ENCODE data around the gene KCND3. TPM values are rescaled to one million over a fixed set of nuclear protein-coding genes. Genes with fewer than 3 reads are reported as not detected.

KCND3 gene
- polyA plus RNA-seq, 1 donor from 2014 or later = 7.8 TPM

DNA sequence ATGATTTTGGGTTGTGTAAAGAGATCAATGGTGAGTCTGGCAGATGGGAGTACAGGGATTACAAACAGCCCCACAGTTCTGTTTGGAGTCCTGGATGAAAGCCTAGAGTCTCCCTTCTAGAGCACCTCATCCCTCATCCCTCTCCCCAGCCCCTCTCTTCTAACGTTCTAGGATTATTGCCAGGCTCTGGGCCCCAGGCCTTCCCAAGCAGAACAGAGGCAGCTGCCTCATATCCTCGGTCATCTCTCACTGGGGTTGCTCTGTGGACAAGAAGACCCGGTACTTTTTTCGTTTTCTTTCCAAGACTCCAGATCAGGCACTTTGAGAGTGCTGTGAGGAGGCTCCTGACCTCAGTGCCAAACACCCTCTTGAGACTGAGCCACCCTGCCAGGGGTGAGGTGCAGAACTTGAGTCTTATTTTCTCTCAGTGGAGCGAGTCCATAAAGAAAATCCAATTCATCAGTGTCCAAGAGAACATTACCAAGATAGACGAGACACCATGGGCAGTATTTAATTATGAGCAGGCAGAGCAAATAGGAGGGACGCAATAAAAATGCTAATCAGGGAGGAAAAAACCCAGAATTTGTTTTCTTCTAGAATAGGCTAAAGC, 17.1 kb upstream of the KCND3 start:
- Histone ChIP-seq H3K36me3 (ENCODE audit: insufficient read depth, low read length) (no peaks in the 10 kb centered on the region), H4K20me1 (ENCODE audit: insufficient read depth) (no peaks in the 10 kb centered on the region), H3K4me3 (ENCODE audit: low read length) (no peak overlapping the region), H3K27me3 (ENCODE audit: insufficient read depth, low read depth, low read length) (no peaks in the 10 kb centered on the region), H3F3A (ENCODE audit: insufficient read depth, low read length, poor library complexity, severe bottlenecking) (no peaks in the 10 kb centered on the region), H3K4me2 (ENCODE audit: low read length) (no peak overlapping the region), H3K9ac (ENCODE audit: low read length) (no peak overlapping the region), H2AFZ (ENCODE audit: low read depth, low read length) (no peak overlapping the region), H3K9me2 (ENCODE audit: insufficient read depth, low read length) (no peaks in the 10 kb centered on the region), H3K27ac (ENCODE audit: low read length) (no peak overlapping the region), H3K9me3 (ENCODE audit: low read length) (no peaks in the 10 kb centered on the region), H3K79me2 (replicated peaks; ENCODE audit: insufficient read depth, low read length) (no peaks in the 10 kb centered on the region)
- TF ChIP-seq, protein P1, sequence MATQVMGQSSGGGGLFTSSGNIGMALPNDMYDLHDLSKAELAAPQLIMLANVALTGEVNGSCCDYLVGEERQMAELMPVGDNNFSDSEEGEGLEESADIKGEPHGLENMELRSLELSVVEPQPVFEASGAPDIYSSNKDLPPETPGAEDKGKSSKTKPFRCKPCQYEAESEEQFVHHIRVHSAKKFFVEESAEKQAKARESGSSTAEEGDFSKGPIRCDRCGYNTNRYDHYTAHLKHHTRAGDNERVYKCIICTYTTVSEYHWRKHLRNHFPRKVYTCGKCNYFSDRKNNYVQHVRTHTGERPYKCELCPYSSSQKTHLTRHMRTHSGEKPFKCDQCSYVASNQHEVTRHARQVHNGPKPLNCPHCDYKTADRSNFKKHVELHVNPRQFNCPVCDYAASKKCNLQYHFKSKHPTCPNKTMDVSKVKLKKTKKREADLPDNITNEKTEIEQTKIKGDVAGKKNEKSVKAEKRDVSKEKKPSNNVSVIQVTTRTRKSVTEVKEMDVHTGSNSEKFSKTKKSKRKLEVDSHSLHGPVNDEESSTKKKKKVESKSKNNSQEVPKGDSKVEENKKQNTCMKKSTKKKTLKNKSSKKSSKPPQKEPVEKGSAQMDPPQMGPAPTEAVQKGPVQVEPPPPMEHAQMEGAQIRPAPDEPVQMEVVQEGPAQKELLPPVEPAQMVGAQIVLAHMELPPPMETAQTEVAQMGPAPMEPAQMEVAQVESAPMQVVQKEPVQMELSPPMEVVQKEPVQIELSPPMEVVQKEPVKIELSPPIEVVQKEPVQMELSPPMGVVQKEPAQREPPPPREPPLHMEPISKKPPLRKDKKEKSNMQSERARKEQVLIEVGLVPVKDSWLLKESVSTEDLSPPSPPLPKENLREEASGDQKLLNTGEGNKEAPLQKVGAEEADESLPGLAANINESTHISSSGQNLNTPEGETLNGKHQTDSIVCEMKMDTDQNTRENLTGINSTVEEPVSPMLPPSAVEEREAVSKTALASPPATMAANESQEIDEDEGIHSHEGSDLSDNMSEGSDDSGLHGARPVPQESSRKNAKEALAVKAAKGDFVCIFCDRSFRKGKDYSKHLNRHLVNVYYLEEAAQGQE (IDR thresholded peaks at IDR 0.05; ENCODE audit: borderline replicate concordance) = no peak
- TF ChIP-seq POLR2AphosphoS5 (IDR thresholded peaks at IDR 0.05) (no peak), TAF1 (IDR thresholded peaks at IDR 0.05; ENCODE audit: low read depth) (no peak), EP300 (conservative IDR thresholded peaks at IDR 0.05; ENCODE audit: poor library complexity, severe bottlenecking) (no peak), MXI1 (conservative IDR thresholded peaks at IDR 0.05; ENCODE audit: poor library complexity, severe bottlenecking) (no peak), EZH2 (IDR thresholded peaks at IDR 0.05; ENCODE audit: borderline replicate concordance, insufficient read depth, low read length, poor library complexity, severe bottlenecking) (no peak)
- TF ChIP-seq, protein P2, sequence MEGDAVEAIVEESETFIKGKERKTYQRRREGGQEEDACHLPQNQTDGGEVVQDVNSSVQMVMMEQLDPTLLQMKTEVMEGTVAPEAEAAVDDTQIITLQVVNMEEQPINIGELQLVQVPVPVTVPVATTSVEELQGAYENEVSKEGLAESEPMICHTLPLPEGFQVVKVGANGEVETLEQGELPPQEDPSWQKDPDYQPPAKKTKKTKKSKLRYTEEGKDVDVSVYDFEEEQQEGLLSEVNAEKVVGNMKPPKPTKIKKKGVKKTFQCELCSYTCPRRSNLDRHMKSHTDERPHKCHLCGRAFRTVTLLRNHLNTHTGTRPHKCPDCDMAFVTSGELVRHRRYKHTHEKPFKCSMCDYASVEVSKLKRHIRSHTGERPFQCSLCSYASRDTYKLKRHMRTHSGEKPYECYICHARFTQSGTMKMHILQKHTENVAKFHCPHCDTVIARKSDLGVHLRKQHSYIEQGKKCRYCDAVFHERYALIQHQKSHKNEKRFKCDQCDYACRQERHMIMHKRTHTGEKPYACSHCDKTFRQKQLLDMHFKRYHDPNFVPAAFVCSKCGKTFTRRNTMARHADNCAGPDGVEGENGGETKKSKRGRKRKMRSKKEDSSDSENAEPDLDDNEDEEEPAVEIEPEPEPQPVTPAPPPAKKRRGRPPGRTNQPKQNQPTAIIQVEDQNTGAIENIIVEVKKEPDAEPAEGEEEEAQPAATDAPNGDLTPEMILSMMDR (IDR thresholded peaks at IDR 0.05; ENCODE audit: poor library complexity, severe bottlenecking) = no peak

DNA sequence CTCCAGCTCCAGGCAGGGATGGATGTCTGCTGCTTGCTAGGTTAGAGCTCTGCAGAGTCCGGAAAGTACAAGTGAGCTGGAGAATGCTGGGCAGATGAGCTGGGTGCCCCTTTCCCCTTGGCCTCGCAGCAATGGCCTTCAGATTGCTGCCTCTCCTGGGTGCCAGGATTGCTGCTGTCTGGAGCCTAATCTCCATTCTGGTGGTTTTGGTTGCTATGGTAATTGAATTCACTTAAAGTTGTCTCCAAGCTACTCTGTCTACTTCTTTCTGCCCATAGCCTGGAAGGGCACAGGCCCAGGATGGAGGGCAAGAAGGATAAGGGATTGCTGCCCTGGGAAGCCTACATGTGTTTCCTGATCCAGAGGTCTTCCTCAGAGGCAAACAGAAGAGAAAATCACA, 14.6 kb upstream of the KCND3 start:
- no peak overlapping the region for H3K4me3 ChIP-seq (ENCODE audit: low read length)
- no peaks in the 10 kb centered on the region for H4K20me1 ChIP-seq (ENCODE audit: insufficient read depth)
- no peak overlapping the region for H3K27ac ChIP-seq (ENCODE audit: low read length)
- H3K27me3 ChIP-seq (ENCODE audit: insufficient read depth, low read depth, low read length) = no peaks in the 10 kb centered on the region
- H3K4me2 ChIP-seq (ENCODE audit: low read length) = no peak overlapping the region
- no peak for TF ChIP-seq EZH2 (IDR thresholded peaks at IDR 0.05; ENCODE audit: borderline replicate concordance, insufficient read depth, low read length, poor library complexity, severe bottlenecking)
- no peak for TF ChIP-seq EP300 (conservative IDR thresholded peaks at IDR 0.05; ENCODE audit: poor library complexity, severe bottlenecking)
- TF ChIP-seq POLR2AphosphoS5 (IDR thresholded peaks at IDR 0.05) = no peak
- TF ChIP-seq, protein P1 (IDR thresholded peaks at IDR 0.05; ENCODE audit: borderline replicate concordance) = no peak
- TF ChIP-seq, protein P2 (IDR thresholded peaks at IDR 0.05; ENCODE audit: poor library complexity, severe bottlenecking) = no peak
- no peak for TF ChIP-seq TAF1 (IDR thresholded peaks at IDR 0.05; ENCODE audit: low read depth)
- TF ChIP-seq SMC3 (conservative IDR thresholded peaks at IDR 0.05; ENCODE audit: poor library complexity) = no peak
- TF ChIP-seq RAD21 (conservative IDR thresholded peaks at IDR 0.05) = no peak
- TF ChIP-seq MXI1 (conservative IDR thresholded peaks at IDR 0.05; ENCODE audit: poor library complexity, severe bottlenecking) = no peak
- no peaks in the 10 kb centered on the region for H3K36me3 ChIP-seq (ENCODE audit: insufficient read depth, low read length)
- H3K9me3 ChIP-seq (ENCODE audit: low read length) = no peaks in the 10 kb centered on the region
- no peak overlapping the region for H3K9ac ChIP-seq (ENCODE audit: low read length)
- no peaks in the 10 kb centered on the region for H3K79me2 ChIP-seq (replicated peaks; ENCODE audit: insufficient read depth, low read length)
- H3F3A ChIP-seq (ENCODE audit: insufficient read depth, low read length, poor library complexity, severe bottlenecking) = no peaks in the 10 kb centered on the region
- no peak overlapping the region for H2AFZ ChIP-seq (ENCODE audit: low read depth, low read length)
- H3K9me2 ChIP-seq (ENCODE audit: insufficient read depth, low read length) = no peaks in the 10 kb centered on the region
